HCT116 (cell line): ENCODE data around the gene SAMD4B. TPM values are rescaled to one million over a fixed set of nuclear protein-coding genes. Genes with fewer than 3 reads are reported as not detected.

Source experiments
- ATAC-seq: fragments of 200-7000 bp; cut with Tn5 transposase; 2 replicates; pipeline ENCODE4 v1.9.1; 2020; ENCODE audit warnings: mild to moderate bottlenecking, moderate library complexity
- BruUV-seq: library from RNA; stranded (reverse); fragments of 400-500 nt; replicated peaks from 2 replicates; lab custom pipeline; 2021; lab: Mats Ljungman, UMichigan
- CTCF ChIA-PET: fragments of 300-600 bp; sonication (Branson Sonifier 250); formaldehyde crosslinking; loops from one replicate; lab custom pipeline; 2021; ENCODE audit warnings: antibody characterized with exemption; lab: Charles Lee
- POLR2A ChIA-PET: fragments of 300-600, 350-600 bp; sonication (Branson Sonifier 250); formaldehyde crosslinking; loops from one replicate; lab custom pipeline; 2021; ENCODE audit warnings: antibody characterized with exemption; lab: Charles Lee
- RAD21 ChIA-PET, 2 experiments: fragments of 300-600 bp; sonication (Branson Sonifier 250); formaldehyde crosslinking; loops; one replicate each; lab custom pipeline; 2023; ENCODE audit warnings: low total read pairs in 2 of 2; ENCODE audit not compliant: uncharacterized antibody in 2 of 2, unreplicated experiment in 2 of 2, low non-redundant PET in 1 of 2; lab: Charles Lee
- DNase-seq: peaks from one replicate; pipeline ENCODE4 v3.0.0-alpha.2; 2010; ENCODE audit warnings: low read depth, low spot score
- H2AFZ ChIP-seq: fragments of 200-600 bp; shearing (Covaris generic), sonication (generic); 2 replicates; pipeline ENCODE4 v1.6.1; 2017; ENCODE audit warnings: low read depth, mixed run types, mixed read lengths, antibody characterized with exemption, low read length; ENCODE audit not compliant: poor library complexity, severe bottlenecking
- H3K27ac ChIP-seq: 2 replicates; pipeline ENCODE4 v1.5.1; 2012; ENCODE audit warnings: low read depth, low read length
- H3K27me3 ChIP-seq: fragments of 200-600 bp; sonication (generic); 2 replicates; pipeline ENCODE4 v1.6.1; 2016; ENCODE audit warnings: mixed run types, low read length, mixed read lengths; ENCODE audit not compliant: insufficient read depth
- H3K36me3 ChIP-seq, 2 experiments: fragments of 200-500 bp in 1 of 2; fragments of 200-600 bp in 1 of 2; sonication (Bioruptor generic) in 1 of 2; sonication (generic) in 1 of 2; 2 replicates each; pipeline versions ENCODE4 v1.5.1 to v1.6.1; 2014 to 2016; ENCODE audit warnings: low read length in 2 of 2, inconsistent platforms in 1 of 2, mixed read lengths in 1 of 2, mixed run types in 1 of 2; ENCODE audit not compliant: insufficient read depth in 2 of 2, control insufficient read depth in 1 of 2
- H3K4me1 ChIP-seq, 2 experiments: fragments of 200-600 bp in 1 of 2; sonication (generic) in 1 of 2; 2 replicates each; pipeline versions ENCODE4 v1.5.1 to v1.6.1; 2012 to 2017; ENCODE audit warnings: low read length in 2 of 2, inconsistent platforms in 1 of 2, mild to moderate bottlenecking in 1 of 2, mixed read lengths in 1 of 2, mixed run types in 1 of 2, moderate library complexity in 1 of 2; ENCODE audit not compliant: insufficient read depth in 2 of 2, control insufficient read depth in 1 of 2
- H3K4me2 ChIP-seq: fragments of 200-600 bp; sonication (generic); 2 replicates; pipeline ENCODE4 v1.6.1; 2017; ENCODE audit warnings: mixed run types, low read length, mixed read lengths
- H3K4me3 ChIP-seq, 2 experiments: fragments of 200-600 bp in 1 of 2; sonication (generic) in 1 of 2; replicated peaks in 1 of 2; 2 replicates each; pipeline ENCODE4 v1.5.1; 2011 to 2016; ENCODE audit warnings: low read length in 2 of 2, control low read depth in 1 of 2, low read depth in 1 of 2, mild to moderate bottlenecking in 1 of 2, mixed read lengths in 1 of 2, mixed run types in 1 of 2
- H3K79me2 ChIP-seq: fragments of 200-600 bp; sonication (generic); 2 replicates; pipeline ENCODE4 v1.6.1; 2017; ENCODE audit warnings: mild to moderate bottlenecking, mixed run types, low read length, moderate library complexity, mixed read lengths; ENCODE audit not compliant: insufficient read depth
- H3K9ac ChIP-seq: fragments of 200-600 bp; sonication (generic); 2 replicates; pipeline ENCODE4 v1.6.1; 2016; ENCODE audit warnings: low read length, mixed read lengths
- H3K9me2 ChIP-seq: fragments of 200-600 bp; sonication (generic), shearing (Covaris generic); 2 replicates; pipeline ENCODE4 v1.6.1; 2017; ENCODE audit warnings: mixed run types, mild to moderate bottlenecking, moderate library complexity; ENCODE audit not compliant: insufficient read depth
- H3K9me3 ChIP-seq, 2 experiments: fragments of 200-500 bp in 1 of 2; fragments of 200-600 bp in 1 of 2; sonication (Bioruptor generic) in 1 of 2; sonication (generic) in 1 of 2; 2 replicates each; pipeline ENCODE4 v1.6.1; 2014 to 2017; ENCODE audit warnings: low read length in 2 of 2, mixed read lengths in 2 of 2, inconsistent platforms in 1 of 2, low read depth in 1 of 2, mild to moderate bottlenecking in 1 of 2, mixed run types in 1 of 2, moderate library complexity in 1 of 2; ENCODE audit not compliant: control insufficient read depth in 1 of 2, insufficient read depth in 1 of 2
- H4K20me1 ChIP-seq: fragments of 200-600 bp; sonication (generic), shearing (Covaris generic); 2 replicates; pipeline ENCODE4 v1.6.1; 2017; ENCODE audit warnings: mixed run types, mild to moderate bottlenecking, moderate library complexity; ENCODE audit not compliant: insufficient read depth
- CBX3 ChIP-seq: IDR thresholded peaks from 2 replicates; pipeline ENCODE4 v1.6.1; 2012; ENCODE audit warnings: low read depth
- EZH2 ChIP-seq: fragments of 200-600 bp; sonication (generic); IDR thresholded peaks from 2 replicates; pipeline ENCODE4 v1.6.1; 2017; ENCODE audit warnings: antibody characterized with exemption, mixed run types
- FOSL1 ChIP-seq: IDR thresholded peaks from 2 replicates; pipeline ENCODE4 v1.6.1; 2012; ENCODE audit warnings: low read depth
- MAX ChIP-seq: IDR thresholded peaks from 2 replicates; pipeline ENCODE4 v1.6.1; 2012
- SIN3A ChIP-seq: IDR thresholded peaks from 2 replicates; pipeline ENCODE4 v1.6.1; 2012; ENCODE audit warnings: low read depth
- intact Hi-C: fragments of 100-400 bp; cut with micrococcal nuclease; formaldehyde crosslinking; loops from 2 replicates; pipeline ENCODE4 v1.10.0; 2022
- total RNA-seq: library from RNA; stranded (reverse); gene quantifications from one replicate; pipeline ENCODE4 v1.2.1, GENCODE V29; 2021; ENCODE audit not compliant: unreplicated experiment
- TF ChIP-seq, protein P1 (sequence below), 3 experiments: fragments of 200-600 bp in 1 of 3; sonication (generic) in 1 of 3; IDR thresholded peaks in 2 of 3; conservative IDR thresholded peaks in 1 of 3; 2 replicates each; pipeline ENCODE4 v1.5.1; 2012 to 2017; ENCODE audit warnings: low read depth in 2 of 3, low read length in 2 of 3, antibody characterized with exemption in 1 of 3, borderline replicate concordance in 1 of 3, control low read depth in 1 of 3, mild to moderate bottlenecking in 1 of 3, mixed read lengths in 1 of 3, mixed run types in 1 of 3, moderate library complexity in 1 of 3; ENCODE audit not compliant: insufficient read depth in 1 of 3
- TF ChIP-seq, protein P2 (sequence below): IDR thresholded peaks from 2 replicates; pipeline ENCODE4 v1.6.1; 2011; ENCODE audit warnings: mild to moderate bottlenecking, low read length, moderate library complexity; ENCODE audit not compliant: insufficient replicate concordance; ENCODE audit errors: extremely low read depth

SAMD4B gene
- total RNA-seq, 1 experiment from 2014 or later = 127 TPM

- no peaks in the 10 kb centered on the region for H3K9me3 ChIP-seq
- POLR2A ChIA-PET = interaction anchor here (0.6 kb wide), 1 partner anchor 14 kb away, joined by 3 read pairs; no protein-coding TSS in a partner anchor
- CTCF ChIA-PET = no interaction called here
- peaks cover 54 to 70% of the 10 kb centered on the region in 2 experiments; a peak in 3 of 4 replicates for H3K36me3 ChIP-seq
- H3K4me2 ChIP-seq = no peak overlapping the region
- no peak overlapping the region for H3K9ac ChIP-seq
- no peak overlapping the region; the same call in 1 of the 2 replicates for H3K27ac ChIP-seq
- H3K4me1 ChIP-seq = no peaks in the 10 kb centered on the region
- no peaks in the 10 kb centered on the region for H3K9me2 ChIP-seq
- intact Hi-C loops = no loop called here
- TF ChIP-seq MAX = no peak
- TF ChIP-seq CBX3 = no peak
- no peak for TF ChIP-seq SIN3A
- TF ChIP-seq FOSL1 = no peak
- TF ChIP-seq EZH2 = no peak
- TF ChIP-seq, protein P1, sequence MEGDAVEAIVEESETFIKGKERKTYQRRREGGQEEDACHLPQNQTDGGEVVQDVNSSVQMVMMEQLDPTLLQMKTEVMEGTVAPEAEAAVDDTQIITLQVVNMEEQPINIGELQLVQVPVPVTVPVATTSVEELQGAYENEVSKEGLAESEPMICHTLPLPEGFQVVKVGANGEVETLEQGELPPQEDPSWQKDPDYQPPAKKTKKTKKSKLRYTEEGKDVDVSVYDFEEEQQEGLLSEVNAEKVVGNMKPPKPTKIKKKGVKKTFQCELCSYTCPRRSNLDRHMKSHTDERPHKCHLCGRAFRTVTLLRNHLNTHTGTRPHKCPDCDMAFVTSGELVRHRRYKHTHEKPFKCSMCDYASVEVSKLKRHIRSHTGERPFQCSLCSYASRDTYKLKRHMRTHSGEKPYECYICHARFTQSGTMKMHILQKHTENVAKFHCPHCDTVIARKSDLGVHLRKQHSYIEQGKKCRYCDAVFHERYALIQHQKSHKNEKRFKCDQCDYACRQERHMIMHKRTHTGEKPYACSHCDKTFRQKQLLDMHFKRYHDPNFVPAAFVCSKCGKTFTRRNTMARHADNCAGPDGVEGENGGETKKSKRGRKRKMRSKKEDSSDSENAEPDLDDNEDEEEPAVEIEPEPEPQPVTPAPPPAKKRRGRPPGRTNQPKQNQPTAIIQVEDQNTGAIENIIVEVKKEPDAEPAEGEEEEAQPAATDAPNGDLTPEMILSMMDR (IDR thresholded peaks at IDR 0.05 in 2 of 3, conservative IDR thresholded peaks at IDR 0.05 in 1 of 3; ENCODE audit: borderline replicate concordance in 1 of 3, insufficient read depth in 1 of 3, low read depth in 2 of 3, low read length in 2 of 3) = no peak
- TF ChIP-seq, protein P2, sequence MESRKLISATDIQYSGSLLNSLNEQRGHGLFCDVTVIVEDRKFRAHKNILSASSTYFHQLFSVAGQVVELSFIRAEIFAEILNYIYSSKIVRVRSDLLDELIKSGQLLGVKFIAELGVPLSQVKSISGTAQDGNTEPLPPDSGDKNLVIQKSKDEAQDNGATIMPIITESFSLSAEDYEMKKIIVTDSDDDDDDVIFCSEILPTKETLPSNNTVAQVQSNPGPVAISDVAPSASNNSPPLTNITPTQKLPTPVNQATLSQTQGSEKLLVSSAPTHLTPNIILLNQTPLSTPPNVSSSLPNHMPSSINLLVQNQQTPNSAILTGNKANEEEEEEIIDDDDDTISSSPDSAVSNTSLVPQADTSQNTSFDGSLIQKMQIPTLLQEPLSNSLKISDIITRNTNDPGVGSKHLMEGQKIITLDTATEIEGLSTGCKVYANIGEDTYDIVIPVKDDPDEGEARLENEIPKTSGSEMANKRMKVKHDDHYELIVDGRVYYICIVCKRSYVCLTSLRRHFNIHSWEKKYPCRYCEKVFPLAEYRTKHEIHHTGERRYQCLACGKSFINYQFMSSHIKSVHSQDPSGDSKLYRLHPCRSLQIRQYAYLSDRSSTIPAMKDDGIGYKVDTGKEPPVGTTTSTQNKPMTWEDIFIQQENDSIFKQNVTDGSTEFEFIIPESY = no peak
- TF ChIP-seq, all 23 proteins: peak for 0
- Histone ChIP-seq H3K79me2 (no peaks in the 10 kb centered on the region), H3K4me3 (no peak overlapping the region), H4K20me1 (no peaks in the 10 kb centered on the region), H3K27me3 (no peaks in the 10 kb centered on the region), H2AFZ (no peak overlapping the region)
- BruUV-seq = no TSS peak
- ATAC-seq (no peak), DNase-seq (no peak)
- RAD21 ChIA-PET = no interaction called here
Observed at GRCh38 chr19:39380521-39381502, 38.6 kb downstream of the SAMD4B start.
